Activated T-helper 1 cell treated with Interleukin-2 at 50 U/mL for 16 hours (primary cell): ENCODE measurements around the gene THRAP3.
"Not testable (repeated sequence)": the region's sequence is repeated elsewhere in the genome, so short reads cannot be mapped to it uniquely, and the experiment has no call there.

Source experiments
- DNase-seq: peaks from one replicate; pipeline ENCODE4 v3.0.0-alpha.2; 2020; ENCODE audit warnings: low read depth

Gene THRAP3

GRCh38 chr1:36223996-36224536, at the start of gene THRAP3:
Gene THRAP3, plus strand, starts transcription at chr1:36224443. Its CDS starts 58,121 bp downstream, at chr1:36282564.
- DNase-seq, result peak; percentile 100

GRCh38 chr1:36174713-36175112, 49.5 kb upstream of the THRAP3 start:
- no peak for DNase-seq

- DNase-seq, result no peak
Measured at GRCh38 chr1:36175137-36176095, 48.8 kb upstream of the THRAP3 start.

GRCh38 chr1:36176106-36176949, 47.9 kb upstream of the THRAP3 start:
- DNase-seq, result no peak

GRCh38 chr1:36177589-36178431, 46.4 kb upstream of the THRAP3 start:
- DNase-seq, result no peak

GRCh38 chr1:36178471-36179219, 45.6 kb upstream of the THRAP3 start:
- no peak for DNase-seq

- no peak for DNase-seq
Measured at GRCh38 chr1:36179220-36179600, 45.0 kb upstream of the THRAP3 start.

GRCh38 chr1:36182734-36183133, 41.5 kb upstream of the THRAP3 start:
- DNase-seq, result no peak

GRCh38 chr1:36183309-36183856, 40.9 kb upstream of the THRAP3 start:
- no peak for DNase-seq

- peak; percentile 68 for DNase-seq
Measured at GRCh38 chr1:36187800-36188593, 36.2 kb upstream of the THRAP3 start.

- not testable (repeated sequence) for DNase-seq
Measured at GRCh38 chr1:36196805-36197204, 27.4 kb upstream of the THRAP3 start.

GRCh38 chr1:36198641-36199040, 25.6 kb upstream of the THRAP3 start:
- DNase-seq, result no peak

- DNase-seq, result no peak
Measured at GRCh38 chr1:36199934-36200741, 24.1 kb upstream of the THRAP3 start.

GRCh38 chr1:36203027-36203553, 21.2 kb upstream of the THRAP3 start:
- DNase-seq, result no peak

- DNase-seq, result no peak
Measured at GRCh38 chr1:36203554-36204346, 20.5 kb upstream of the THRAP3 start.

GRCh38 chr1:36204347-36204909, 19.8 kb upstream of the THRAP3 start:
- DNase-seq, result no peak

GRCh38 chr1:36206323-36206858, 17.9 kb upstream of the THRAP3 start:
- no peak for DNase-seq
